Right kidney (tissue), 1 donor: ENCODE measurements around the gene ZNF485.
A peak's percentile ranks its signal among the peaks of the same experiment; 100 is the strongest.
"Not testable (repeated sequence)": the region's sequence is repeated elsewhere in the genome, so short reads cannot be mapped to it uniquely, and the experiment has no call there.

ENCODE experiments used
- DNase-seq: peaks from one replicate; pipeline ENCODE4 v3.0.0-alpha.2; 2016

Gene ZNF485

GRCh38 chr10:43601576-43601975 is 4.7 kb upstream of the ZNF485 start:
- not testable (repeated sequence) for DNase-seq

GRCh38 chr10:43605850-43606322 is 352 bp upstream of the ZNF485 start:
- no peak for DNase-seq

- no peak for DNase-seq
These were observed 948 bp downstream of the ZNF485 start for GRCh38 chr10:43607199-43607573.

GRCh38 chr10:43610636-43611035 is 4.4 kb downstream of the ZNF485 start:
- DNase-seq: no peak

- DNase-seq: no peak
These were observed 10.6 kb downstream of the ZNF485 start for GRCh38 chr10:43616697-43617370.

GRCh38 chr10:43619368-43619767 is 13.1 kb downstream of the ZNF485 start:
- DNase-seq: no peak

GRCh38 chr10:43622038-43622437 is 15.8 kb downstream of the ZNF485 start:
- no peak for DNase-seq

GRCh38 chr10:43623351-43623750 is 17.1 kb downstream of the ZNF485 start:
- no peak for DNase-seq

GRCh38 chr10:43627942-43628341 is 21.7 kb downstream of the ZNF485 start:
- DNase-seq: no peak

GRCh38 chr10:43628956-43629355 is 22.7 kb downstream of the ZNF485 start:
- DNase-seq: no peak

- DNase-seq: not testable (repeated sequence)
These were observed 29.6 kb downstream of the ZNF485 start for GRCh38 chr10:43635816-43636215.

GRCh38 chr10:43640603-43641002 is 34.4 kb downstream of the ZNF485 start:
- no peak for DNase-seq

GRCh38 chr10:43644252-43644651 is 38.0 kb downstream of the ZNF485 start:
- DNase-seq: no peak

- DNase-seq: no peak
These were observed 39.6 kb downstream of the ZNF485 start for GRCh38 chr10:43645866-43646265.

- no peak for DNase-seq
These were observed 41.3 kb downstream of the ZNF485 start for GRCh38 chr10:43647576-43647975.

GRCh38 chr10:43648095-43648397 is 41.8 kb downstream of the ZNF485 start:
- no peak for DNase-seq

- peak; percentile 97 for DNase-seq
These were observed 42.4 kb downstream of the ZNF485 start, which contains the start of gene ZNF32 for GRCh38 chr10:43648398-43649184. Gene ZNF32 (minus strand): TSS chr10:43648881. CDS start chr10:43646133, 2,748 bp downstream.

GRCh38 chr10:43649185-43649523 is 42.9 kb downstream of the ZNF485 start:
- DNase-seq: no peak

GRCh38 chr10:43653746-43654145 is 47.5 kb downstream of the ZNF485 start:
- no peak for DNase-seq

- DNase-seq: no peak
These were observed 49.1 kb downstream of the ZNF485 start for GRCh38 chr10:43655311-43655710.

GRCh38 chr10:43658227-43658626 is 52.0 kb downstream of the ZNF485 start:
- DNase-seq: no peak

- DNase-seq: no peak
These were observed 58.8 kb downstream of the ZNF485 start for GRCh38 chr10:43665054-43665453.

- no peak for DNase-seq
These were observed 60.3 kb downstream of the ZNF485 start for GRCh38 chr10:43666552-43666951.

- peak; percentile 85 for DNase-seq
These were observed 61.1 kb downstream of the ZNF485 start for GRCh38 chr10:43667317-43667731.
